Hepatocyte (in vitro differentiated cells): ENCODE measurements around the gene IL22RA2. TPM values are rescaled to one million over a fixed set of nuclear protein-coding genes. Genes with fewer than 3 reads are reported as not detected.

Experiments used
- DNase-seq: peaks from one replicate; pipeline ENCODE4 v3.0.0-alpha.2; 2016; ENCODE audit warnings: low spot score
- H2AFZ ChIP-seq: fragments of 200-600 bp; sonication (generic); 2 replicates; pipeline ENCODE4 v1.6.0; 2016; ENCODE audit warnings: antibody characterized with exemption, mild to moderate bottlenecking
- H3K27ac ChIP-seq: fragments of 200-600 bp; sonication (generic); 2 replicates; pipeline ENCODE4 v1.5.1; 2016; ENCODE audit warnings: mild to moderate bottlenecking
- H3K27me3 ChIP-seq: fragments of 200-600 bp; sonication (generic); 2 replicates; pipeline ENCODE4 v1.6.1; 2016
- H3K36me3 ChIP-seq: fragments of 200-600 bp; sonication (generic); replicated peaks from 2 replicates; pipeline ENCODE4 v1.5.1; 2016; ENCODE audit warnings: low read depth; ENCODE audit not compliant: insufficient read depth
- H3K4me1 ChIP-seq: fragments of 200-600 bp; sonication (generic); 2 replicates; pipeline ENCODE4 v1.5.1; 2016; ENCODE audit warnings: mild to moderate bottlenecking, moderate library complexity; ENCODE audit not compliant: insufficient read depth
- H3K4me2 ChIP-seq: fragments of 200-600 bp; sonication (generic); 2 replicates; pipeline ENCODE4 v1.6.0; 2016
- H3K4me3 ChIP-seq: fragments of 200-600 bp; sonication (generic); 2 replicates; pipeline ENCODE4 v1.5.1; 2016; ENCODE audit warnings: mild to moderate bottlenecking
- H3K79me2 ChIP-seq: fragments of 200-600 bp; sonication (generic); 2 replicates; pipeline ENCODE4 v1.6.0; 2017; ENCODE audit warnings: mild to moderate bottlenecking
- H3K9me2 ChIP-seq: fragments of 200-600 bp; sonication (generic); replicated peaks from 2 replicates; pipeline ENCODE4 v1.6.0; 2017; ENCODE audit warnings: mild to moderate bottlenecking; ENCODE audit not compliant: insufficient read depth
- H3K9me3 ChIP-seq: fragments of 200-600 bp; sonication (generic); 2 replicates; pipeline ENCODE4 v1.5.1; 2016; ENCODE audit warnings: low read depth, mild to moderate bottlenecking
- H4K20me1 ChIP-seq: fragments of 200-600 bp; sonication (generic); 2 replicates; pipeline ENCODE4 v1.6.0; 2016; ENCODE audit warnings: mild to moderate bottlenecking; ENCODE audit not compliant: insufficient read depth, poor library complexity, severe bottlenecking
- EZH2 ChIP-seq: fragments of 200-600 bp; sonication (generic); IDR thresholded peaks from 2 replicates; pipeline ENCODE4 v1.6.1; 2016; ENCODE audit warnings: antibody characterized with exemption, mild to moderate bottlenecking, borderline replicate concordance
- EZH2phosphoT487 ChIP-seq: fragments of 200-600 bp; sonication (generic); IDR thresholded peaks from one replicate; pipeline ENCODE4 v1.6.1; 2018; ENCODE audit warnings: antibody characterized with exemption, mild to moderate bottlenecking, low read depth, moderate library complexity; ENCODE audit not compliant: unreplicated experiment, severe bottlenecking
- WGBS: methylation state at CpG from one replicate; pipeline ENCODE4 v1.1.6; 2016; ENCODE audit warnings: low lambda C conversion rate; ENCODE audit errors: missing lambda C conversion rate; 5-methylcytosine and 5-hydroxymethylcytosine counted together
- polyA plus RNA-seq: library from polyadenylated mRNA; unstranded; fragments of >200 nt; fragmentation: Nextera tagmentation; extraction: Ambion mirVana; gene quantifications from 2 replicates; pipeline ENCODE4 v1.2.1, GENCODE V29; 2016
- total RNA-seq: library from RNA; depleted of rRNA; stranded (reverse); fragments of >200 nt; gene quantifications from 2 replicates; pipeline ENCODE4 v1.2.3, GENCODE V29; 2014
- TF ChIP-seq, protein P1 (sequence below): fragments of 200-600 bp; sonication (generic); IDR thresholded peaks from 2 replicates; pipeline ENCODE4 v1.5.1; 2016; ENCODE audit warnings: antibody characterized with exemption, mild to moderate bottlenecking; ENCODE audit not compliant: poor library complexity

Gene IL22RA2
- total and polyA plus RNA-seq, 2 experiments from 2014 or later: not detected

DNA sequence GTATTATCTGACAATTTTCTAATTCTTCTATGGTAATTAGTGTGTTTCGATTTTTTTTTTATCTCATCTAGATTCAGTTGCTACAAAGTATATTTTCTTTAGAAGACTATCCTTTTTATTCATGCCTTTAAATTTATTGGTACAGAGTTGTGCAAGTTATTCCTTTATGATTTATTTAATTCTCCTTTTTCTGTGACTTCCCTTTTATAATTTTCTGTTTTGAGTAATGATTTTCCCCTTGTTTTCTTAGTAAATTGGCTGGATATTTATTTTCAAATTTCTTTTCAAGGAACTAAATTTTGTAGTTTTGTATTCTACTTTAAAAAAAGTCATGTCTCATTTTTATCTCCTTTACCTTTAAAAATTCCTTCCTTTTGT, 2.4 kb upstream of the IL22RA2 start:
- no peaks in the 10 kb centered on the region for H3K79me2 ChIP-seq
- H3K4me3 ChIP-seq: no peak overlapping the region
- no peaks in the 10 kb centered on the region for H3K4me1 ChIP-seq
- no peak overlapping the region for H2AFZ ChIP-seq
- no peaks in the 10 kb centered on the region for H3K9me2 ChIP-seq
- H4K20me1 ChIP-seq: no peaks in the 10 kb centered on the region
- no peak for DNase-seq
- 94% methylated on average over 1 of the region's 1 CpG for WGBS
- H3K27ac ChIP-seq: no peak overlapping the region
- H3K4me2 ChIP-seq: no peak overlapping the region
- no peaks in the 10 kb centered on the region for H3K9me3 ChIP-seq
- H3K27me3 ChIP-seq: no peaks in the 10 kb centered on the region
- no peak for TF ChIP-seq EZH2
- TF ChIP-seq, protein P1, sequence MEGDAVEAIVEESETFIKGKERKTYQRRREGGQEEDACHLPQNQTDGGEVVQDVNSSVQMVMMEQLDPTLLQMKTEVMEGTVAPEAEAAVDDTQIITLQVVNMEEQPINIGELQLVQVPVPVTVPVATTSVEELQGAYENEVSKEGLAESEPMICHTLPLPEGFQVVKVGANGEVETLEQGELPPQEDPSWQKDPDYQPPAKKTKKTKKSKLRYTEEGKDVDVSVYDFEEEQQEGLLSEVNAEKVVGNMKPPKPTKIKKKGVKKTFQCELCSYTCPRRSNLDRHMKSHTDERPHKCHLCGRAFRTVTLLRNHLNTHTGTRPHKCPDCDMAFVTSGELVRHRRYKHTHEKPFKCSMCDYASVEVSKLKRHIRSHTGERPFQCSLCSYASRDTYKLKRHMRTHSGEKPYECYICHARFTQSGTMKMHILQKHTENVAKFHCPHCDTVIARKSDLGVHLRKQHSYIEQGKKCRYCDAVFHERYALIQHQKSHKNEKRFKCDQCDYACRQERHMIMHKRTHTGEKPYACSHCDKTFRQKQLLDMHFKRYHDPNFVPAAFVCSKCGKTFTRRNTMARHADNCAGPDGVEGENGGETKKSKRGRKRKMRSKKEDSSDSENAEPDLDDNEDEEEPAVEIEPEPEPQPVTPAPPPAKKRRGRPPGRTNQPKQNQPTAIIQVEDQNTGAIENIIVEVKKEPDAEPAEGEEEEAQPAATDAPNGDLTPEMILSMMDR: no peak
- no peak for TF ChIP-seq EZH2phosphoT487
- H3K36me3 ChIP-seq: no peaks in the 10 kb centered on the region

DNA sequence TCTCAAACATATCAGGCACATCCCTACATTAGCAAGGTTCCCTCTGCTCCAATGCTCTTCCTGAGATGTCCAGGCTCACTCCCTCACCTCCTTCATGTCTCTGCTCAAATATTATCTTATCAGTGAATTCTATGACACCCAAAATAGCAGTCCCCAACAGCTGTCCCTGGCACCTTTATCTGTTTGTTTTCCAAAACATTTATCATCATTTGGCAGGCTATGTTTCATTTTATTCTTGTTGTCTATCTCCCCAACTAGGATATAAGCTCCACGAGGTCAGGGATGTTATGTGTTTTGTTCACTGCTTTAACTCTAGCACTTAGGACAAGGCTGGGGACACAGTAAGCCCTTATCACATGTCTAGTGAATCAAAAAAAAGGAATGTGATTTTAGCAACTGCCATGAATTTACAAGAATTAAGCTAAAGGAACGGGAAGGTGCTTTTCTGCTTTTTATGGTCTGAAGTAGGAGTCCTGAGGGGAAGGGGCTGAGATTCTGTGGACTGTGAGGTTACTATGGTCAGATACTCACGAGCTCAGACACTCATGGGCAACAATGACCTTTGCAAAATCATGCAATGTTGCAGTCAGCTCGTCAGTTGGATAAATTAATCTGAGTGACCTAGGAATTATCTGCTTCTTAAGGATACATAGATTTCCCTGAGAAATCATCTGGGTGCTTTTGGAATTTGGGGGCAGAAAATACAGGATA, 1.9 kb upstream of the IL22RA2 start:
- H3K27ac ChIP-seq: no peak overlapping the region
- TF ChIP-seq, protein P1: no peak
- no peaks in the 10 kb centered on the region for H3K4me1 ChIP-seq
- H3K79me2 ChIP-seq: no peaks in the 10 kb centered on the region
- no peak overlapping the region for H3K4me2 ChIP-seq
- H3K9me3 ChIP-seq: no peaks in the 10 kb centered on the region
- WGBS: 73% methylated on average over 4 of the region's 4 CpGs
- no peak for DNase-seq
- no peaks in the 10 kb centered on the region for H3K9me2 ChIP-seq
- H3K36me3 ChIP-seq: no peaks in the 10 kb centered on the region
- no peak overlapping the region for H3K4me3 ChIP-seq
- no peaks in the 10 kb centered on the region for H3K27me3 ChIP-seq
- no peak overlapping the region for H2AFZ ChIP-seq
- H4K20me1 ChIP-seq: no peaks in the 10 kb centered on the region

DNA sequence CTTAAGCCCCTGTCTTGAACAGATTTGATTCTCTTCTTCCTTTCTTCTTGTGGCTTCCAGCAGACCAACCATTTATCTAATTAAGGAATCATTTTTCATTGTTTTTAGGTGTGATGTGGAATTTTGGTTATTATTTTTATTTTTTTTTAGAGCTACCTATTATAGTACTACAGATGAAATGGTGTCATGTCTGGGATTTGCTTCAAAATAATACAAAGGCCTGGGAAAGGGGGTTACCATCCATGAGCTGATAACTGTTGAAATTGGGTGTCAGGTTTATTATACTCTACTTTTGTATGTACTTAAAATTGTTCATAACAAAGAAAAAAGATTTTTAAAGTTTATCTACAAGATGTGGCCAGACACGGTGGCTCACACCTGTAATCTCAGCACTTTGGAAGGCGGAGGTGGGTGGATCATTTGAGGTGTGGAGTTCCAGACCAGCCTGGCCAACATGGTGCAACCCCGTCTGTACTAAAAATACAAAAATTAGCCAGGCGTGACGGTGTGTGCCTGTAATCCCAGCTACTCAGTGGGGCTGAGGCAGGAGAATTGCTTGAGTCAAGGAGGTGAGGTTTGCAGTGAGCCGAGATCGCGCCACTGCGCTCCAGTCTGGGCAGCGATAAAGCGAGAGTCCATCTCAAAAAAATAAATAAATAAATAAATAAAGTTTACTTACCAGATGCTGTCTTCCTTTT, 561 bp downstream of the IL22RA2 start:
- 95% methylated on average over 11 of the region's 11 CpGs for WGBS
- TF ChIP-seq, protein P1: no peak
- TF ChIP-seq EZH2phosphoT487: no peak
- no peak for TF ChIP-seq EZH2
- DNase-seq: no peak
- no peak overlapping the region for H2AFZ ChIP-seq
- no peaks in the 10 kb centered on the region for H4K20me1 ChIP-seq
- H3K27me3 ChIP-seq: no peaks in the 10 kb centered on the region
- no peaks in the 10 kb centered on the region for H3K79me2 ChIP-seq
- H3K9me3 ChIP-seq: no peaks in the 10 kb centered on the region
- no peaks in the 10 kb centered on the region for H3K36me3 ChIP-seq
- no peak overlapping the region for H3K4me3 ChIP-seq
- no peak overlapping the region for H3K4me2 ChIP-seq
- no peak overlapping the region for H3K27ac ChIP-seq
- no peaks in the 10 kb centered on the region for H3K9me2 ChIP-seq
- no peaks in the 10 kb centered on the region for H3K4me1 ChIP-seq
